GM12878 (cell line): ENCODE results near the gene FXYD3. TPM values are rescaled to one million over a fixed set of nuclear protein-coding genes. Genes with fewer than 3 reads are reported as not detected.

ENCODE experiments used
- ATAC-seq: fragments of 200-7000 bp; cut with Tn5 transposase; 3 replicates; pipeline ENCODE4 v1.9.1; 2020; ENCODE audit warnings: mild to moderate bottlenecking, moderate library complexity
- BruUV-seq: library from RNA; stranded (reverse); fragments of 400-500 nt; replicated peaks from 2 replicates; lab custom pipeline; 2021; lab: Mats Ljungman, UMichigan
- CTCF ChIA-PET: fragments of 300-600 bp; sonication (Branson Sonifier 250); formaldehyde crosslinking; extraction: SDS; loops from one replicate; lab custom pipeline; 2021; ENCODE audit warnings: inconsistent platforms; lab: Yijun Ruan, JAX
- POLR2A ChIA-PET: fragments of 350-600 bp; formaldehyde crosslinking; extraction: SDS; loops from one replicate; lab custom pipeline; 2021; ENCODE audit warnings: inconsistent platforms; lab: Charles Lee
- RAD21 ChIA-PET: fragments of 300-600 bp; sonication (Branson Sonifier 250); formaldehyde crosslinking; loops from one replicate; lab custom pipeline; 2023; ENCODE audit warnings: antibody characterized with exemption; ENCODE audit not compliant: unreplicated experiment; lab: Charles Lee
- SMC1A ChIA-PET: fragments of 300-600 bp; sonication (Branson Sonifier 250); formaldehyde crosslinking; loops from one replicate; lab custom pipeline; 2023; ENCODE audit not compliant: unreplicated experiment, uncharacterized antibody; lab: Charles Lee
- DNase-seq: peaks from one replicate; pipeline ENCODE4 v3.0.0-alpha.2; 2011; ENCODE audit warnings: low read depth, low spot score
- FAIRE-seq: peaks from 3 replicates; lab custom pipeline; 2011; peaks lifted over from hg19 to GRCh38; lab: Jason Lieb, UNC
- H2AFZ ChIP-seq: 2 replicates; pipeline ENCODE4 v1.6.0; 2011; ENCODE audit warnings: low read depth, low read length, control low read depth; ENCODE audit not compliant: control insufficient read depth
- H3K27ac ChIP-seq: 2 replicates; pipeline ENCODE4 v1.5.1; 2011; ENCODE audit warnings: control low read depth; ENCODE audit not compliant: control insufficient read depth, insufficient read depth
- H3K27me3 ChIP-seq, 2 experiments: replicated peaks in 1 of 2; 2 replicates each; pipeline versions ENCODE4 v1.6.0 to v1.6.1; 2011; ENCODE audit warnings: low read length in 1 of 2; ENCODE audit not compliant: control insufficient read depth in 2 of 2, insufficient read depth in 2 of 2
- H3K36me3 ChIP-seq, 2 experiments: 2 replicates each; pipeline ENCODE4 v1.5.1; 2011; ENCODE audit warnings: low read length in 1 of 2; ENCODE audit not compliant: control insufficient read depth in 2 of 2, insufficient read depth in 2 of 2
- H3K4me1 ChIP-seq: 2 replicates; pipeline ENCODE4 v1.6.1; 2011; ENCODE audit warnings: mild to moderate bottlenecking, low read length, moderate library complexity, mixed read lengths; ENCODE audit not compliant: control insufficient read depth, insufficient read depth
- H3K4me2 ChIP-seq: 2 replicates; pipeline ENCODE4 v1.6.0; 2011; ENCODE audit warnings: control low read depth; ENCODE audit not compliant: control insufficient read depth, insufficient read depth
- H3K4me3 ChIP-seq: fragments of 200-600 bp; sonication (generic); 2 replicates; pipeline ENCODE4 v1.5.1; 2016
- H3K79me2 ChIP-seq: 2 replicates; pipeline ENCODE4 v1.6.0; 2011; ENCODE audit warnings: low read length; ENCODE audit not compliant: control insufficient read depth, insufficient read depth
- H3K9ac ChIP-seq: 2 replicates; pipeline ENCODE4 v1.8.0; 2011; ENCODE audit warnings: low read length, control low read depth, mixed read lengths; ENCODE audit not compliant: control insufficient read depth, insufficient read depth
- H3K9me3 ChIP-seq: replicated peaks from 3 replicates; pipeline ENCODE4 v1.5.1; 2011; ENCODE audit warnings: mild to moderate bottlenecking, low read length; ENCODE audit not compliant: control insufficient read depth, insufficient read depth
- H4K20me1 ChIP-seq: 2 replicates; pipeline ENCODE4 v1.6.0; 2011; ENCODE audit not compliant: control insufficient read depth, insufficient read depth
- MYB ChIP-seq: fragments of 150-350 bp; IDR thresholded peaks from 2 replicates; pipeline ENCODE4 v1.6.1; 2014; ENCODE audit warnings: mild to moderate bottlenecking, low read depth, low read length, borderline replicate concordance
- WGBS: methylation state at CpG from one replicate; pipeline ENCODE4 v1.1.6; 2016; ENCODE audit warnings: low lambda C conversion rate; ENCODE audit not compliant: insufficient replicate concordance, insufficient coverage; ENCODE audit errors: missing lambda C conversion rate; 5-methylcytosine and 5-hydroxymethylcytosine counted together
- in situ Hi-C: fragments of 300-500 bp; cut with MboI; formaldehyde crosslinking; loops from 9 replicates; pipeline ENCODE4 v1.14.3; 2018; ENCODE audit warnings: mixed read lengths
- intact Hi-C: fragments of 100-400 bp; cut with micrococcal nuclease; formaldehyde crosslinking; loops from one replicate; pipeline ENCODE4 v1.14.2; 2022; ENCODE audit not compliant: unreplicated experiment
- polyA plus RNA-seq, 11 experiments: library from polyadenylated mRNA; depleted of rRNA in 4 of 11; unstranded in 6 of 11; stranded (reverse) in 5 of 11; fragments of >200 nt; fragmentation: Nextera tagmentation in 4 of 11; fragmentation: Illumina TruSeq in 1 of 11; extraction: Ambion mirVana in 4 of 11; extraction: Trizol in 1 of 11; gene quantifications; 1 replicate in 1 of 11; 2 replicates in 10 of 11; pipeline versions ENCODE4 v1.2.1 to v1.2.3, GENCODE V29; 2011 to 2016; ENCODE audit warnings: inconsistent platforms in 2 of 11, missing spikeins in 2 of 11, low read depth in 1 of 11
- small RNA-seq: library from RNA; depleted of rRNA; stranded (forward); fragments of <200 nt; gene quantifications from one replicate; pipeline ENCODE3, GENCODE V24; 2014
- total RNA-seq, 4 experiments: library from RNA; depleted of rRNA in 3 of 4; stranded (reverse); fragments of >200 nt in 3 of 4; fragmentation: Illumina TruSeq in 1 of 4; extraction: Trizol in 1 of 4; gene quantifications; 2 replicates each; pipeline versions ENCODE4 v1.2.1 to v1.2.3, GENCODE V29; 2013 to 2021

The FXYD3 gene
- total and polyA plus RNA-seq, 10 of the 15 experiments (the other 5 are each of a cell fraction or from before 2014, with no cell fraction given) = 0.09 to 0.44 TPM; not detected in 8

GRCh38 chr19:35171730-35172129, 56.1 kb downstream of the FXYD3 start:
- Histone ChIP-seq H3K4me3 (no peak overlapping the region), H4K20me1 (no peaks in the 10 kb centered on the region), H3K9me3 (peaks cover 1% of the 10 kb centered on the region; the same call in 2 of the 3 replicates), H3K36me3 (peaks cover 5 to 9% of the 10 kb centered on the region in 2 experiments; a peak in 3 of 4 replicates), H3K79me2 (no peaks in the 10 kb centered on the region), H2AFZ (no peak overlapping the region), H3K9ac (no peak overlapping the region), H3K27ac (no peak overlapping the region), H3K27me3 (no peaks in the 10 kb centered on the region), H3K4me1 (peaks cover 7% of the 10 kb centered on the region; the same call in 1 of the 2 replicates), H3K4me2 (no peak overlapping the region)
- ChIA-PET CTCF (no interaction called here), SMC1A (interaction anchor here (0.6 to 0.7 kb wide), 2 partner anchors 40 to 69 kb away, joined by 3 to 4 read pairs; no protein-coding TSS in a partner anchor), POLR2A (no interaction called here), RAD21 (no interaction called here)
- in situ Hi-C loops (no loop called here), intact Hi-C loops (no loop called here)
- ATAC-seq = no peak
- no peak for TF ChIP-seq MYB
- BruUV-seq = no TSS peak
- DNase-seq = no peak
- no peak for FAIRE-seq
- WGBS = 67% methylated on average over 3 of the region's 3 CpGs

Small RNA genes lying within 50 kb of the gene (small RNA-seq; reads per million reads assigned to genes)
- gene AC020907.2 = not detected

Other genes starting within 250 kb of the FXYD3 start
Only the 7 nearest of the 17 such genes appear.
- gene SCN1B, start 85.4 kb upstream of the FXYD3 start, total RNA-seq (2014; rRNA removed) = 0.06 and 0.16 TPM in 2 replicates
- gene SCN1B, start 85.4 kb upstream of the FXYD3 start, total RNA-seq (2014; rRNA removed; fragmentation: Illumina TruSeq; extraction: Trizol) = 0.04 TPM in 1 of 2 replicates, not detected in the other
- gene SCN1B, start 85.4 kb upstream of the FXYD3 start, total RNA-seq (2021) = 0.27 and 0.33 TPM in 2 replicates
- 0.04 and 0.11 TPM in 2 replicates for gene SCN1B, start 85.4 kb upstream of the FXYD3 start, polyA plus RNA-seq (2011; rRNA removed)
- gene SCN1B, start 85.4 kb upstream of the FXYD3 start, polyA plus RNA-seq (2014; fragmentation: Illumina TruSeq; extraction: Trizol) = 0.13 and 0.62 TPM in 2 replicates
- not detected for gene SCN1B, start 85.4 kb upstream of the FXYD3 start, polyA plus RNA-seq (2014; fragmentation: Nextera tagmentation; extraction: Ambion mirVana)
- gene SCN1B, start 85.4 kb upstream of the FXYD3 start, polyA plus RNA-seq (2014; rRNA removed) = 0.34 and 0.54 TPM in 2 replicates
- gene SCN1B, start 85.4 kb upstream of the FXYD3 start, polyA plus RNA-seq (2016; fragmentation: Nextera tagmentation; extraction: Ambion mirVana) = under 1 TPM in 1 of 2 experiments, not detected in 1; 0.08 TPM
- not detected in 2 replicates for gene HPN, start 74.1 kb upstream of the FXYD3 start, total RNA-seq (2014; rRNA removed)
- not detected in 2 replicates for gene HPN, start 74.1 kb upstream of the FXYD3 start, total RNA-seq (2014; rRNA removed; fragmentation: Illumina TruSeq; extraction: Trizol)
- 0.13 and 0.21 TPM in 2 replicates for gene HPN, start 74.1 kb upstream of the FXYD3 start, total RNA-seq (2021)
- gene HPN, start 74.1 kb upstream of the FXYD3 start, polyA plus RNA-seq (2011; rRNA removed) = not detected in 2 replicates
- gene HPN, start 74.1 kb upstream of the FXYD3 start, polyA plus RNA-seq (2014; fragmentation: Illumina TruSeq; extraction: Trizol) = not detected in 2 replicates
- gene HPN, start 74.1 kb upstream of the FXYD3 start, polyA plus RNA-seq (2014; fragmentation: Nextera tagmentation; extraction: Ambion mirVana) = not detected
- 0.16 TPM in 1 of 2 replicates, not detected in the other for gene HPN, start 74.1 kb upstream of the FXYD3 start, polyA plus RNA-seq (2014; rRNA removed)
- gene HPN, start 74.1 kb upstream of the FXYD3 start, polyA plus RNA-seq (2016; fragmentation: Nextera tagmentation; extraction: Ambion mirVana) = under 1 TPM in 1 of 2 experiments, not detected in 1; 0.35 TPM
- gene LGI4, start 19.2 kb downstream of the FXYD3 start, total RNA-seq (2014; rRNA removed) = 0.16 TPM in 1 of 2 replicates, not detected in the other
- not detected in 2 replicates for gene LGI4, start 19.2 kb downstream of the FXYD3 start, total RNA-seq (2014; rRNA removed; fragmentation: Illumina TruSeq; extraction: Trizol)
- gene LGI4, start 19.2 kb downstream of the FXYD3 start, total RNA-seq (2021) = 0.29 TPM in 1 of 2 replicates, not detected in the other
- gene LGI4, start 19.2 kb downstream of the FXYD3 start, polyA plus RNA-seq (2011; rRNA removed) = 0.11 TPM in 1 of 2 replicates, not detected in the other
- not detected in 2 replicates for gene LGI4, start 19.2 kb downstream of the FXYD3 start, polyA plus RNA-seq (2014; fragmentation: Illumina TruSeq; extraction: Trizol)
- gene LGI4, start 19.2 kb downstream of the FXYD3 start, polyA plus RNA-seq (2014; fragmentation: Nextera tagmentation; extraction: Ambion mirVana) = not detected
- gene LGI4, start 19.2 kb downstream of the FXYD3 start, polyA plus RNA-seq (2014; rRNA removed) = not detected in 2 replicates
- not detected for gene LGI4, start 19.2 kb downstream of the FXYD3 start, polyA plus RNA-seq (2016; fragmentation: Nextera tagmentation; extraction: Ambion mirVana)
- 1.0 TPM in 1 of 2 replicates, not detected in the other for gene FXYD1, start 23.0 kb downstream of the FXYD3 start, total RNA-seq (2014; rRNA removed)
- not detected in 2 replicates for gene FXYD1, start 23.0 kb downstream of the FXYD3 start, total RNA-seq (2014; rRNA removed; fragmentation: Illumina TruSeq; extraction: Trizol)
- 1.2 and 1.4 TPM in 2 replicates for gene FXYD1, start 23.0 kb downstream of the FXYD3 start, total RNA-seq (2021)
- gene FXYD1, start 23.0 kb downstream of the FXYD3 start, polyA plus RNA-seq (2011; rRNA removed) = 0.29 and 0.54 TPM in 2 replicates
- 0.34 TPM in 1 of 2 replicates, not detected in the other for gene FXYD1, start 23.0 kb downstream of the FXYD3 start, polyA plus RNA-seq (2014; fragmentation: Illumina TruSeq; extraction: Trizol)
- gene FXYD1, start 23.0 kb downstream of the FXYD3 start, polyA plus RNA-seq (2014; fragmentation: Nextera tagmentation; extraction: Ambion mirVana) = not detected
- gene FXYD1, start 23.0 kb downstream of the FXYD3 start, polyA plus RNA-seq (2014; rRNA removed) = 0.14 and 0.37 TPM in 2 replicates
- under 1 TPM in 1 of 2 experiments, not detected in 1; 0.44 TPM for gene FXYD1, start 23.0 kb downstream of the FXYD3 start, polyA plus RNA-seq (2016; fragmentation: Nextera tagmentation; extraction: Ambion mirVana)
- not detected in 2 replicates for gene FXYD7, start 27.4 kb downstream of the FXYD3 start, total RNA-seq (2014; rRNA removed)
- gene FXYD7, start 27.4 kb downstream of the FXYD3 start, total RNA-seq (2014; rRNA removed; fragmentation: Illumina TruSeq; extraction: Trizol) = not detected in 2 replicates
- 0.28 TPM in 1 of 2 replicates, not detected in the other for gene FXYD7, start 27.4 kb downstream of the FXYD3 start, total RNA-seq (2021)
- 0.07 and 0.12 TPM in 2 replicates for gene FXYD7, start 27.4 kb downstream of the FXYD3 start, polyA plus RNA-seq (2011; rRNA removed)
- not detected in 2 replicates for gene FXYD7, start 27.4 kb downstream of the FXYD3 start, polyA plus RNA-seq (2014; fragmentation: Illumina TruSeq; extraction: Trizol)
- under 1 TPM in 1 of 2 experiments, not detected in 1; 0.07 TPM for gene FXYD7, start 27.4 kb downstream of the FXYD3 start, polyA plus RNA-seq (2014; fragmentation: Nextera tagmentation; extraction: Ambion mirVana)
- gene FXYD7, start 27.4 kb downstream of the FXYD3 start, polyA plus RNA-seq (2014; rRNA removed) = 0.37 TPM in 1 of 2 replicates, not detected in the other
- gene FXYD7, start 27.4 kb downstream of the FXYD3 start, polyA plus RNA-seq (2016; fragmentation: Nextera tagmentation; extraction: Ambion mirVana) = not detected
- gene FXYD5, start 38.9 kb downstream of the FXYD3 start, total RNA-seq (2014; rRNA removed) = 87.9 and 98.5 TPM in 2 replicates
- gene FXYD5, start 38.9 kb downstream of the FXYD3 start, total RNA-seq (2014; rRNA removed; fragmentation: Illumina TruSeq; extraction: Trizol) = 81.3 and 93.1 TPM in 2 replicates
- 94.7 and 106 TPM in 2 replicates for gene FXYD5, start 38.9 kb downstream of the FXYD3 start, total RNA-seq (2021)
- gene FXYD5, start 38.9 kb downstream of the FXYD3 start, polyA plus RNA-seq (2011; rRNA removed) = 46.4 and 82.4 TPM in 2 replicates
- 117 and 159 TPM in 2 replicates for gene FXYD5, start 38.9 kb downstream of the FXYD3 start, polyA plus RNA-seq (2014; fragmentation: Illumina TruSeq; extraction: Trizol)
- gene FXYD5, start 38.9 kb downstream of the FXYD3 start, polyA plus RNA-seq (2014; fragmentation: Nextera tagmentation; extraction: Ambion mirVana) = 10 to 100 TPM; 30.0 to 50.9 TPM
- 63.2 and 73.1 TPM in 2 replicates for gene FXYD5, start 38.9 kb downstream of the FXYD3 start, polyA plus RNA-seq (2014; rRNA removed)
- 100 to 1,000 TPM; 105 to 118 TPM for gene FXYD5, start 38.9 kb downstream of the FXYD3 start, polyA plus RNA-seq (2016; fragmentation: Nextera tagmentation; extraction: Ambion mirVana)
- gene FAM187B, start 112.9 kb downstream of the FXYD3 start, total RNA-seq (2014; rRNA removed) = not detected in 2 replicates
- gene FAM187B, start 112.9 kb downstream of the FXYD3 start, total RNA-seq (2014; rRNA removed; fragmentation: Illumina TruSeq; extraction: Trizol) = not detected in 2 replicates
- gene FAM187B, start 112.9 kb downstream of the FXYD3 start, total RNA-seq (2021) = not detected in 2 replicates
- gene FAM187B, start 112.9 kb downstream of the FXYD3 start, polyA plus RNA-seq (2011; rRNA removed) = 0.05 TPM in 1 of 2 replicates, not detected in the other
- not detected in 2 replicates for gene FAM187B, start 112.9 kb downstream of the FXYD3 start, polyA plus RNA-seq (2014; fragmentation: Illumina TruSeq; extraction: Trizol)
- not detected for gene FAM187B, start 112.9 kb downstream of the FXYD3 start, polyA plus RNA-seq (2014; fragmentation: Nextera tagmentation; extraction: Ambion mirVana)
- not detected in 2 replicates for gene FAM187B, start 112.9 kb downstream of the FXYD3 start, polyA plus RNA-seq (2014; rRNA removed)
- not detected for gene FAM187B, start 112.9 kb downstream of the FXYD3 start, polyA plus RNA-seq (2016; fragmentation: Nextera tagmentation; extraction: Ambion mirVana)